Measurements from ENCODE around the gene TLE2. TPM values are rescaled to one million over a fixed set of nuclear protein-coding genes. Genes with fewer than 3 reads are reported as not detected.

Gene TLE2
- total and polyA plus RNA-seq, 9 of the 15 experiments (the other 6 are each of a cell fraction or from before 2014, with no cell fraction given) = 0.35 to 13.1 (median 6.2) TPM

DNA sequence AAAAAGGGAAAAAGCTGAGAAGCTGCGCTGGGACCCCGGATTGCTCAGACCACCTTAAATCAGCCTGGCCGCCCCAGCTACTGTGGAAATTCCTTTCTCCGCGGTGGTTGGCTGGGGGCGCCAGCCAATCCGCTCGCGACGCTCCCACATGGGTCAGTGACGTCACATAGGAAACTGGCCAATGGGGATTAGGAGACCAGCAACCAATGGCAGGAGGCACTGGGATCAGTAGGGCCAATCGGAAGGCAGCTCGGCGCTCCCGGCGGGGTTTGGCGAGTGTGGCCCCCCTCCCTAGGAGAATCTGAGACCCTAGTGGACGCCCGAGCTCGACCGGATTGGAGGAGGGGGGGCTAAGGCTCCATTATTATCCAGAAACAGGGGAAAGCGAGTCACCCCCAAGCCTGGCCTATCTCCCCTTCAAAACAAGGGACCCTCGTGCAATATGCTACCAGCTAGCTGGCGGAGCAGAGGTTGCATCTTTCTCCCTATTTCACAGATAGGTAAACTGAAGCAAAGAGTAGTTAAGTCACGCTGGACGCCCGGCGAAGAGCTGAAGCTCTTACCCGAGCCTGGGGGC lies 6.5 kb upstream of the TLE2 start (continued):
- TF ChIP-seq, protein P1, sequence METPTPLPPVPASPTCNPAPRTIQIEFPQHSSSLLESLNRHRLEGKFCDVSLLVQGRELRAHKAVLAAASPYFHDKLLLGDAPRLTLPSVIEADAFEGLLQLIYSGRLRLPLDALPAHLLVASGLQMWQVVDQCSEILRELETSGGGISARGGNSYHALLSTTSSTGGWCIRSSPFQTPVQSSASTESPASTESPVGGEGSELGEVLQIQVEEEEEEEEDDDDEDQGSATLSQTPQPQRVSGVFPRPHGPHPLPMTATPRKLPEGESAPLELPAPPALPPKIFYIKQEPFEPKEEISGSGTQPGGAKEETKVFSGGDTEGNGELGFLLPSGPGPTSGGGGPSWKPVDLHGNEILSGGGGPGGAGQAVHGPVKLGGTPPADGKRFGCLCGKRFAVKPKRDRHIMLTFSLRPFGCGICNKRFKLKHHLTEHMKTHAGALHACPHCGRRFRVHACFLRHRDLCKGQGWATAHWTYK (CRISPR knock-in tag; IDR thresholded peaks at IDR 0.05) = peak; percentile 18; the same call in 1 of the 2 replicates
- TF ChIP-seq CBX5 (IDR thresholded peaks at IDR 0.05; ENCODE audit: borderline replicate concordance, low read depth) (no peak), MEIS2 (IDR thresholded peaks at IDR 0.05; ENCODE audit: partially characterized antibody) (no peak), ZKSCAN8 (CRISPR knock-in tag; IDR thresholded peaks at IDR 0.05) (peak; percentile 72; the same call in 1 of the 2 replicates), FIP1L1 (IDR thresholded peaks at IDR 0.05; ENCODE audit: low read depth, low read length, poor library complexity, severe bottlenecking) (no peak), NFIC (IDR thresholded peaks at IDR 0.05) (no peak), PML (IDR thresholded peaks at IDR 0.05; ENCODE audit: low read length) (0 out of 2 replicates have a peak, but pooled peaks have one; percentile 42), MEF2D (tag; conservative IDR thresholded peaks at IDR 0.05; ENCODE audit: low read depth) (no peak), MYNN (IDR thresholded peaks at IDR 0.05) (peak; percentile 91), MYNN (CRISPR knock-in tag; IDR thresholded peaks at IDR 0.05) (no peak; the same call in 1 of the 2 replicates)
- TF ChIP-seq, protein P2, sequence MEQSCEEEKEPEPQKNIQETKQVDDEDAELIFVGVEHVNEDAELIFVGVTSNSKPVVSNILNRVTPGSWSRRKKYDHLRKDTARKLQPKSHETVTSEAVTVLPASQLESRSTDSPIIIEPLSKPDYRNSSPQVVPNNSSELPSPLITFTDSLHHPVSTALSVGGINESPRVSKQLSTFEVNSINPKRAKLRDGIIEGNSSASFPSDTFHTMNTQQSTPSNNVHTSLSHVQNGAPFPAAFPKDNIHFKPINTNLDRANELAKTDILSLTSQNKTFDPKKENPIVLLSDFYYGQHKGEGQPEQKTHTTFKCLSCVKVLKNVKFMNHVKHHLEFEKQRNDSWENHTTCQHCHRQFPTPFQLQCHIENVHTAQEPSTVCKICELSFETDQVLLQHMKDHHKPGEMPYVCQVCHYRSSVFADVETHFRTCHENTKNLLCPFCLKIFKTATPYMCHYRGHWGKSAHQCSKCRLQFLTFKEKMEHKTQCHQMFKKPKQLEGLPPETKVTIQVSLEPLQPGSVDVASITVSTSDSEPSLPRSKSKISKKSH (CRISPR knock-in tag; IDR thresholded peaks at IDR 0.05) = no peak
- TF ChIP-seq, protein P3, sequence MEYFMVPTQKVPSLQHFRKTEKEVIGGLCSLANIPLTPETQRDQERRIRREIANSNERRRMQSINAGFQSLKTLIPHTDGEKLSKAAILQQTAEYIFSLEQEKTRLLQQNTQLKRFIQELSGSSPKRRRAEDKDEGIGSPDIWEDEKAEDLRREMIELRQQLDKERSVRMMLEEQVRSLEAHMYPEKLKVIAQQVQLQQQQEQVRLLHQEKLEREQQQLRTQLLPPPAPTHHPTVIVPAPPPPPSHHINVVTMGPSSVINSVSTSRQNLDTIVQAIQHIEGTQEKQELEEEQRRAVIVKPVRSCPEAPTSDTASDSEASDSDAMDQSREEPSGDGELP (CRISPR knock-in tag; IDR thresholded peaks at IDR 0.05; ENCODE audit: borderline replicate concordance) = no peak; the same call in 1 of the 2 replicates
- TF ChIP-seq, protein P4, sequence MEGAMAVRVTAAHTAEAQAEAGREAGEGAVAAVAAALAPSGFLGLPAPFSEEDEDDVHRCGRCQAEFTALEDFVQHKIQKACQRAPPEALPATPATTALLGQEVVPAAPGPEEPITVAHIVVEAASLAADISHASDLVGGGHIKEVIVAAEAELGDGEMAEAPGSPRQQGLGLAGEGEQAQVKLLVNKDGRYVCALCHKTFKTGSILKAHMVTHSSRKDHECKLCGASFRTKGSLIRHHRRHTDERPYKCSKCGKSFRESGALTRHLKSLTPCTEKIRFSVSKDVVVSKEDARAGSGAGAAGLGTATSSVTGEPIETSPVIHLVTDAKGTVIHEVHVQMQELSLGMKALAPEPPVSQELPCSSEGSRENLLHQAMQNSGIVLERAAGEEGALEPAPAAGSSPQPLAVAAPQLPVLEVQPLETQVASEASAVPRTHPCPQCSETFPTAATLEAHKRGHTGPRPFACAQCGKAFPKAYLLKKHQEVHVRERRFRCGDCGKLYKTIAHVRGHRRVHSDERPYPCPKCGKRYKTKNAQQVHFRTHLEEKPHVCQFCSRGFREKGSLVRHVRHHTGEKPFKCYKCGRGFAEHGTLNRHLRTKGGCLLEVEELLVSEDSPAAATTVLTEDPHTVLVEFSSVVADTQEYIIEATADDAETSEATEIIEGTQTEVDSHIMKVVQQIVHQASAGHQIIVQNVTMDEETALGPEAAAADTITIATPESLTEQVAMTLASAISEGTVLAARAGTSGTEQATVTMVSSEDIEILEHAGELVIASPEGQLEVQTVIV (CRISPR knock-in tag; IDR thresholded peaks at IDR 0.05; ENCODE audit: borderline replicate concordance) = no peak
- TF ChIP-seq, protein P5, sequence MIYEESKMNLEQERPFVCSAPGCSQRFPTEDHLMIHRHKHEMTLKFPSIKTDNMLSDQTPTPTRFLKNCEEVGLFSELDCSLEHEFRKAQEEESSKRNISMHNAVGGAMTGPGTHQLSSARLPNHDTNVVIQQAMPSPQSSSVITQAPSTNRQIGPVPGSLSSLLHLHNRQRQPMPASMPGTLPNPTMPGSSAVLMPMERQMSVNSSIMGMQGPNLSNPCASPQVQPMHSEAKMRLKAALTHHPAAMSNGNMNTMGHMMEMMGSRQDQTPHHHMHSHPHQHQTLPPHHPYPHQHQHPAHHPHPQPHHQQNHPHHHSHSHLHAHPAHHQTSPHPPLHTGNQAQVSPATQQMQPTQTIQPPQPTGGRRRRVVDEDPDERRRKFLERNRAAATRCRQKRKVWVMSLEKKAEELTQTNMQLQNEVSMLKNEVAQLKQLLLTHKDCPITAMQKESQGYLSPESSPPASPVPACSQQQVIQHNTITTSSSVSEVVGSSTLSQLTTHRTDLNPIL (CRISPR knock-in tag; IDR thresholded peaks at IDR 0.05) = no peak
- TF ChIP-seq, protein P6, sequence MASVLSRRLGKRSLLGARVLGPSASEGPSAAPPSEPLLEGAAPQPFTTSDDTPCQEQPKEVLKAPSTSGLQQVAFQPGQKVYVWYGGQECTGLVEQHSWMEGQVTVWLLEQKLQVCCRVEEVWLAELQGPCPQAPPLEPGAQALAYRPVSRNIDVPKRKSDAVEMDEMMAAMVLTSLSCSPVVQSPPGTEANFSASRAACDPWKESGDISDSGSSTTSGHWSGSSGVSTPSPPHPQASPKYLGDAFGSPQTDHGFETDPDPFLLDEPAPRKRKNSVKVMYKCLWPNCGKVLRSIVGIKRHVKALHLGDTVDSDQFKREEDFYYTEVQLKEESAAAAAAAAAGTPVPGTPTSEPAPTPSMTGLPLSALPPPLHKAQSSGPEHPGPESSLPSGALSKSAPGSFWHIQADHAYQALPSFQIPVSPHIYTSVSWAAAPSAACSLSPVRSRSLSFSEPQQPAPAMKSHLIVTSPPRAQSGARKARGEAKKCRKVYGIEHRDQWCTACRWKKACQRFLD (CRISPR knock-in tag; IDR thresholded peaks at IDR 0.05) = peak; percentile 90
- TF ChIP-seq, protein P7, sequence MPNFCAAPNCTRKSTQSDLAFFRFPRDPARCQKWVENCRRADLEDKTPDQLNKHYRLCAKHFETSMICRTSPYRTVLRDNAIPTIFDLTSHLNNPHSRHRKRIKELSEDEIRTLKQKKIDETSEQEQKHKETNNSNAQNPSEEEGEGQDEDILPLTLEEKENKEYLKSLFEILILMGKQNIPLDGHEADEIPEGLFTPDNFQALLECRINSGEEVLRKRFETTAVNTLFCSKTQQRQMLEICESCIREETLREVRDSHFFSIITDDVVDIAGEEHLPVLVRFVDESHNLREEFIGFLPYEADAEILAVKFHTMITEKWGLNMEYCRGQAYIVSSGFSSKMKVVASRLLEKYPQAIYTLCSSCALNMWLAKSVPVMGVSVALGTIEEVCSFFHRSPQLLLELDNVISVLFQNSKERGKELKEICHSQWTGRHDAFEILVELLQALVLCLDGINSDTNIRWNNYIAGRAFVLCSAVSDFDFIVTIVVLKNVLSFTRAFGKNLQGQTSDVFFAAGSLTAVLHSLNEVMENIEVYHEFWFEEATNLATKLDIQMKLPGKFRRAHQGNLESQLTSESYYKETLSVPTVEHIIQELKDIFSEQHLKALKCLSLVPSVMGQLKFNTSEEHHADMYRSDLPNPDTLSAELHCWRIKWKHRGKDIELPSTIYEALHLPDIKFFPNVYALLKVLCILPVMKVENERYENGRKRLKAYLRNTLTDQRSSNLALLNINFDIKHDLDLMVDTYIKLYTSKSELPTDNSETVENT (CRISPR knock-in tag; IDR thresholded peaks at IDR 0.05) = no peak
